GM18507 (cell line): ENCODE measurements around the gene KMO.

ENCODE experiments used
- DNase-seq: peaks from one replicate; pipeline ENCODE4 v3.0.0; 2011; ENCODE audit warnings: low read depth; ENCODE audit not compliant: insufficient read length; ENCODE audit errors: extremely low spot score
- FAIRE-seq: peaks from 2 replicates; lab custom pipeline; 2011; peaks lifted over from hg19 to GRCh38; lab: Jason Lieb, UNC

Gene KMO

GRCh38 chr1:241532162-241532531 lies at the start of gene KMO:
TSS of gene KMO (plus strand) at chr1:241532378. CDS start at chr1:241532445, 67 bp downstream.
- FAIRE-seq: no peak

GRCh38 chr1:241482761-241483250 lies 49.4 kb upstream of the KMO start:
- DNase-seq (no peak), FAIRE-seq (no peak)

More at GRCh38 chr1:241532162-241532531, at the start of gene KMO:
- DNase-seq: no peak

DNA sequence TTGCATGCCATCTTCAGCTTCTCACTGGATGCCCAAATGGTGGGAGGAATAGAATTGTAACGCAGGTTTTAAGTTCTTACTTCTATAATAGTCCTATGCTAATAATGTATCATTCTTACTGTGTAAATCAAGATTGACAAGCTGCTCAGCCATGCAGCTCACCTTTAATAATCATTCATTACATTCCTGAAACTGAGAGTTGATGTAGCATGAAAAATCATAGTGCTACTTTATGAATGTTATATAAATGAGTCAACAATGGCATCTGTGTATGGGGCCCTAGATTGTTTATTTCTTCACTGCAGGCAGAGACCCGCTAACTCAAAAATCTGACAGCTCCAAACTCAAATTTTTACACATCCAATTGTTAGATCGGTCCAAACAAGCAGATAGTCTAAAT lies 47.0 kb upstream of the KMO start:
- DNase-seq (no peak), FAIRE-seq (no peak)

GRCh38 chr1:241485554-241485992 lies 46.6 kb upstream of the KMO start:
- FAIRE-seq (peak; percentile 74), DNase-seq (no peak)

DNA sequence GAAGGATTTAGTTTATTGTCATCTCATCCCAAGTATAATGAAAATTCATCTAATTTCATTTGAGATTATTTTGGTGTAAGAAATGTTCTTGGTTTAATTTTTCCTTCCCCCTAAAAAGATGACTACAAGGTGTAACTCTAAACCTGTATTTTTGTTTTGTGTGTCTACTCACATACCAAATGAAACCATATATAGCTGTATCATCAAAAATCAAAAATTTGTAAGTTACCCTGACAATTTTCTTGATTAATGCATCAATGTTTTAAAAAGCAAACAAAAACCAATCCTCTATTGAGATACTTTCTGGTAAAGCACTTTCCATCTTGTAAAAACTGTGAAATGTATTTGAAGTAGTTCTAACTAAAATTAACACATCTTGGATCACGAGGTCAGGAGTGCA lies 43.4 kb upstream of the KMO start:
- DNase-seq (no peak), FAIRE-seq (no peak)

GRCh38 chr1:241495741-241496140 lies 36.4 kb upstream of the KMO start:
- DNase-seq (no peak), FAIRE-seq (no peak)

DNA sequence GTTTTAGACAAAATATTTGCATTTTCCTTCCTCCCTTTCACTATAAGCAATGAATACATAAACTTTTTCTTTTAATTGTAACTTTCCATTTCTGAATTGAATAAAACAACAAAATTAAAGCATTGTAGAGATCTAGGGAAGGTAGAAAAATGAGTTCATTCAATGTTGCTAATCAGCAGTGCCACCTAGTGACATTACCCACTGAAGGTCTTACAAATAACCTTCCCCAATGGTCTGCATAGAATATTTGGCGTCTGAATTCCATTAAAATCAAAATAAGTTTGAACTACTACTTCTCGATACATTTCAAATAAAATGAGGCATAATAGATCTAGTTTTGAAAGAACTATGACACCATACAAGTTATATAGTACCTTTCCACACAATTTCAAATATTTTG lies 32.3 kb upstream of the KMO start:
- FAIRE-seq (no peak), DNase-seq (no peak)

DNA sequence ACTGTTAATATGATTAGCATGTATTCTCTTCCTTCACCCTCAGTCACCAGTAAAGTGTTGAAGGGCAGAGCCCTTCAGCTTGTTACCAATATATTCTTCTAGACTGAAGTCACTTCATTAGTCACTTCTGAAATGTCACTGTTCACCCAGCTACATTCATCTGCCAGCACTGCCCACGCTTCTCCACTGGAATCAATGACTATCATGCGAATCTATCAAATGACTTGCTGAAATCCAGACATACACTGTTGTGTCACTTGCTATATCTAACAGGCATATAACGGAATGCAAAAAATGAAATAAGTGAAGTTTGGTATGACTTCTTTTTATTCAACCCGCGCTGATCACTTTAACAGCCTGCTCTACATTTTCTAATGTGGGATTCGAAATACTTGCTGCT lies 28.7 kb upstream of the KMO start:
- no peak for DNase-seq
- no peak for FAIRE-seq

GRCh38 chr1:241507189-241507863 lies 24.9 kb upstream of the KMO start:
- DNase-seq (no peak), FAIRE-seq (no peak)

DNA sequence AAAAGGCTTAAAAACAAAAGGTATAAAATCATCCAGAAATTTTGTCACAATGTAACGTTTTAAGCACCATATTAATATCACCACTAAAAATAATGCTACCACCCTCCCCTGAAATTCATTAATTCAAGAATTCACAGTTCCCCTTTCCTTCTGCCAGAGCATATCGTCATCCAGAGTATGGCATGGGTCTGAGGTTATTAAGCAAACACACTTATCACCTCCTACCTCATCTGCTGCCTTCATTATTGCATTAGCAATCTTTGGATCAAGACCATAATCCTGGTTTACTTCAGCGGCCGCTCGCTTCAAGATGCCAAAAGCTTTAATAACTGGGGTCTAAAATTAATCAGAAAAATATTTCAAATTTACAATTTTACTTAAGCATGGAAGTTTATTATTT lies 18.8 kb upstream of the KMO start:
- DNase-seq (no peak), FAIRE-seq (no peak)

- FAIRE-seq (no peak), DNase-seq (no peak)
Observed at GRCh38 chr1:241518476-241519307, 13.5 kb upstream of the KMO start.

- FAIRE-seq (peak; percentile 99), DNase-seq (peak; percentile 64)
Observed at GRCh38 chr1:241519308-241520079, 12.7 kb upstream of the KMO start, which contains the start of gene FH. TSS of gene FH (minus strand) at chr1:241519755. CDS start at chr1:241519722, 33 bp downstream.

GRCh38 chr1:241520080-241520465 lies 12.1 kb upstream of the KMO start:
- DNase-seq (no peak), FAIRE-seq (no peak)

DNA sequence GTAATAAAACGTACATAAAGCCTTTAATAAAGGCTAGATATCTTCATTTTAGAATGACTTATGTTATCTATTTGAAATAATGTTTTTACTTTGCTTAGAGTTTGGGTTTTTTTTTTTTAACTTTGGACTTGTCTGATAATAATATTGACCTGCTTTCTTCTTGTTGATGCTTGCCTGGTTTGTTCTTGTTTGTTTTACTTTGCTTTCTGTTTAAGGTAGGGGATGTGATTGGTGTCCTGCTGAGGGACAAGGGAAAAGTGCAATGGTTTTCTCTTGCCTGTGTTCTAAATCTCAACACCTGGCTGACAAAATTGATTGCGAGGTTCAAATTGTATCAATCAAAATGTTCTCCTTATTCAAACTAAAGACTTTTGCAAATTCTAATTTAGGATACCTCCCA lies 10.5 kb upstream of the KMO start:
- DNase-seq (no peak), FAIRE-seq (no peak)

GRCh38 chr1:241525026-241525425 lies 7.2 kb upstream of the KMO start:
- DNase-seq (no peak), FAIRE-seq (no peak)

GRCh38 chr1:241527146-241527545 lies 5.0 kb upstream of the KMO start:
- DNase-seq (no peak), FAIRE-seq (no peak)

- DNase-seq (no peak), FAIRE-seq (peak; percentile 90)
Observed at GRCh38 chr1:241531195-241532161, 700 bp upstream of the KMO start.

DNA sequence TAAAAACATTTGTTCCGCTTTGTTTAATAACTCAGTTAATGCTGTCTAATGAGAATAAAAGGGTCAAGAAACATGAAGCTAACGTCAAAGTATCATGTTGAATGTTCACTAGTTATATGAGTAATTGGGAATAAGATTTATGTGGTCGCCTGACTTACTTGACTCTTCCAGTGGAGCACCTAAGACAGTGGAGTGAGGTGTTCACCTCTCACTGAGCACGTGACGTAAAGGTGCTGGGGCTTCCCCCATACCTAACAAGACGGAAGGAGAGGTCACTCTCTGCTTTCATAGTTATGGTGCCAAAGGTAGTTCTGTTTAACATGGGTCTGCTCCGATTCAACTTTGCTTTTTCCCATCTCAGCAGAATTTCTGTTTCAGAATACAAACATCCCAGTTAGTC lies 686 bp downstream of the KMO start:
- FAIRE-seq: peak; percentile 94

More for the DNA sequence above, 686 bp downstream of the KMO start:
- no peak for DNase-seq
